ENCODE data around the gene SIDT1.

SIDT1 gene

DNA sequence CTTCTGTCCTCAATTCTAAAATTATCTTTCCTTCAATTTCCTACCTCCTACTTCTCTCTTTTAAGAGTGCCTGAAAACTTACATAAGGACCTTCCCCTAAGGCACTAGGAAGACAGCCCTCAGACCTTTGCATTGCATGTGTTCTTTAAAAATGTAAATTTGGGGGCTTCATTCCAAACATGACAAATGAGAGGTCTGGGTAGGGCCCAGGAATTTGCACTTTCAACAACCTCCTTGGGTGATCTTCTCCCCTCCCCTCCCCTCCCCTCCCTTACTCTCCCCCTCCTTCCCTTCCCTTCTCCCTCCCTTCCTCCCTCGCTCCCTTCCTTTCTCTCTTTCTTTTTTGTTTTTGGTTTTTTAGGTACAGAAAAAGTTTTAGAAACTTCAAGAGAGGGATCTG is 145.4 kb downstream of the SIDT1 start:
- TF ChIP-seq CEBPB (IDR thresholded peaks at IDR 0.05) (no peak), TEAD4 (IDR thresholded peaks at IDR 0.05) (no peak), YY1 (IDR thresholded peaks at IDR 0.05; ENCODE audit: low read depth) (no peak), CREB1 (IDR thresholded peaks at IDR 0.05; ENCODE audit: low read depth) (no peak), RAD21 (IDR thresholded peaks at IDR 0.05; ENCODE audit: low read depth) (no peak), MAX (IDR thresholded peaks at IDR 0.05) (no peak)

GRCh38 chr3:113678773-113679172 is 146.4 kb downstream of the SIDT1 start:
- TF ChIP-seq FOXM1 (IDR thresholded peaks at IDR 0.05; ENCODE audit: borderline replicate concordance, low read depth) (no peak), EGR1 (IDR thresholded peaks at IDR 0.05) (no peak), TEAD4 (IDR thresholded peaks at IDR 0.05) (no peak), TCF12 (IDR thresholded peaks at IDR 0.05; ENCODE audit: low read depth) (no peak), CEBPB (IDR thresholded peaks at IDR 0.05) (no peak), EP300 (IDR thresholded peaks at IDR 0.05; ENCODE audit: borderline replicate concordance) (no peak), CREB1 (IDR thresholded peaks at IDR 0.05; ENCODE audit: low read depth) (no peak), ZBTB7A (IDR thresholded peaks at IDR 0.05; ENCODE audit: low read depth) (no peak), YY1 (IDR thresholded peaks at IDR 0.05; ENCODE audit: low read depth) (no peak), MAX (IDR thresholded peaks at IDR 0.05) (no peak), TAF1 (IDR thresholded peaks at IDR 0.05; ENCODE audit: low read depth) (no peak), RAD21 (IDR thresholded peaks at IDR 0.05; ENCODE audit: low read depth) (no peak), NFIC (IDR thresholded peaks at IDR 0.05) (no peak)
- TF ChIP-seq, protein P1, sequence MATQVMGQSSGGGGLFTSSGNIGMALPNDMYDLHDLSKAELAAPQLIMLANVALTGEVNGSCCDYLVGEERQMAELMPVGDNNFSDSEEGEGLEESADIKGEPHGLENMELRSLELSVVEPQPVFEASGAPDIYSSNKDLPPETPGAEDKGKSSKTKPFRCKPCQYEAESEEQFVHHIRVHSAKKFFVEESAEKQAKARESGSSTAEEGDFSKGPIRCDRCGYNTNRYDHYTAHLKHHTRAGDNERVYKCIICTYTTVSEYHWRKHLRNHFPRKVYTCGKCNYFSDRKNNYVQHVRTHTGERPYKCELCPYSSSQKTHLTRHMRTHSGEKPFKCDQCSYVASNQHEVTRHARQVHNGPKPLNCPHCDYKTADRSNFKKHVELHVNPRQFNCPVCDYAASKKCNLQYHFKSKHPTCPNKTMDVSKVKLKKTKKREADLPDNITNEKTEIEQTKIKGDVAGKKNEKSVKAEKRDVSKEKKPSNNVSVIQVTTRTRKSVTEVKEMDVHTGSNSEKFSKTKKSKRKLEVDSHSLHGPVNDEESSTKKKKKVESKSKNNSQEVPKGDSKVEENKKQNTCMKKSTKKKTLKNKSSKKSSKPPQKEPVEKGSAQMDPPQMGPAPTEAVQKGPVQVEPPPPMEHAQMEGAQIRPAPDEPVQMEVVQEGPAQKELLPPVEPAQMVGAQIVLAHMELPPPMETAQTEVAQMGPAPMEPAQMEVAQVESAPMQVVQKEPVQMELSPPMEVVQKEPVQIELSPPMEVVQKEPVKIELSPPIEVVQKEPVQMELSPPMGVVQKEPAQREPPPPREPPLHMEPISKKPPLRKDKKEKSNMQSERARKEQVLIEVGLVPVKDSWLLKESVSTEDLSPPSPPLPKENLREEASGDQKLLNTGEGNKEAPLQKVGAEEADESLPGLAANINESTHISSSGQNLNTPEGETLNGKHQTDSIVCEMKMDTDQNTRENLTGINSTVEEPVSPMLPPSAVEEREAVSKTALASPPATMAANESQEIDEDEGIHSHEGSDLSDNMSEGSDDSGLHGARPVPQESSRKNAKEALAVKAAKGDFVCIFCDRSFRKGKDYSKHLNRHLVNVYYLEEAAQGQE (IDR thresholded peaks at IDR 0.05; ENCODE audit: low read depth), result no peak
- TF ChIP-seq, protein P2, sequence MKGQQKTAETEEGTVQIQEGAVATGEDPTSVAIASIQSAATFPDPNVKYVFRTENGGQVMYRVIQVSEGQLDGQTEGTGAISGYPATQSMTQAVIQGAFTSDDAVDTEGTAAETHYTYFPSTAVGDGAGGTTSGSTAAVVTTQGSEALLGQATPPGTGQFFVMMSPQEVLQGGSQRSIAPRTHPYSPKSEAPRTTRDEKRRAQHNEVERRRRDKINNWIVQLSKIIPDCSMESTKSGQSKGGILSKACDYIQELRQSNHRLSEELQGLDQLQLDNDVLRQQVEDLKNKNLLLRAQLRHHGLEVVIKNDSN (IDR thresholded peaks at IDR 0.05), result no peak
